ENCODE results near the gene RPTOR. TPM values are rescaled to one million over a fixed set of nuclear protein-coding genes. Genes with fewer than 3 reads are reported as not detected.

RPTOR gene
- total and polyA plus RNA-seq, 2 donors (not counting 1 experiment from before 2014, with no cell fraction given): 6.7 to 22.8 TPM

GRCh38 chr17:80546267-80546666, 1.6 kb downstream of the RPTOR start:
- peak overlapping the region; percentile 94 for H3K4me2 ChIP-seq (ENCODE audit: extremely low read depth, insufficient read depth, low read length)
- peak overlapping the region; percentile 5 to 88 (median 82) for H3K4me3 ChIP-seq (replicated peaks in 1 of 4; ENCODE audit: control extremely low read depth in 1 of 4, insufficient read depth in 1 of 4, low read depth in 3 of 4, low read length in 4 of 4)
- H3K9me3 ChIP-seq (ENCODE audit: control insufficient read depth, insufficient read depth, low read depth, low read length): no peaks in the 10 kb centered on the region
- H3K27ac ChIP-seq (ENCODE audit: insufficient read depth, low read length): no peak overlapping the region
- no peaks in the 10 kb centered on the region for H3K27me3 ChIP-seq (ENCODE audit: control insufficient read depth, insufficient read depth, low read length)
- H3K79me2 ChIP-seq (ENCODE audit: control insufficient read depth, insufficient read depth, low read length): peaks cover 51% of the 10 kb centered on the region
- no peak for DNase-seq (ENCODE audit: low read depth in 2 of 2)
- no peaks in the 10 kb centered on the region for H4K20me1 ChIP-seq (ENCODE audit: control insufficient read depth, extremely low read depth, insufficient read depth, low read length)
- no peaks in the 10 kb centered on the region for H3K36me3 ChIP-seq (ENCODE audit: control insufficient read depth, insufficient read depth, low read length)
- H2AFZ ChIP-seq (ENCODE audit: low read length): no peak overlapping the region
- peaks cover 3% of the 10 kb centered on the region for H3K4me1 ChIP-seq (ENCODE audit: control insufficient read depth, extremely low read depth, insufficient read depth, low read length)
- no peak overlapping the region for H3K9ac ChIP-seq (ENCODE audit: insufficient read depth, low read length)
- TF ChIP-seq EZH2 (IDR thresholded peaks at IDR 0.05; ENCODE audit: low read length, missing control alignments): no peak
- TF ChIP-seq, protein P1, sequence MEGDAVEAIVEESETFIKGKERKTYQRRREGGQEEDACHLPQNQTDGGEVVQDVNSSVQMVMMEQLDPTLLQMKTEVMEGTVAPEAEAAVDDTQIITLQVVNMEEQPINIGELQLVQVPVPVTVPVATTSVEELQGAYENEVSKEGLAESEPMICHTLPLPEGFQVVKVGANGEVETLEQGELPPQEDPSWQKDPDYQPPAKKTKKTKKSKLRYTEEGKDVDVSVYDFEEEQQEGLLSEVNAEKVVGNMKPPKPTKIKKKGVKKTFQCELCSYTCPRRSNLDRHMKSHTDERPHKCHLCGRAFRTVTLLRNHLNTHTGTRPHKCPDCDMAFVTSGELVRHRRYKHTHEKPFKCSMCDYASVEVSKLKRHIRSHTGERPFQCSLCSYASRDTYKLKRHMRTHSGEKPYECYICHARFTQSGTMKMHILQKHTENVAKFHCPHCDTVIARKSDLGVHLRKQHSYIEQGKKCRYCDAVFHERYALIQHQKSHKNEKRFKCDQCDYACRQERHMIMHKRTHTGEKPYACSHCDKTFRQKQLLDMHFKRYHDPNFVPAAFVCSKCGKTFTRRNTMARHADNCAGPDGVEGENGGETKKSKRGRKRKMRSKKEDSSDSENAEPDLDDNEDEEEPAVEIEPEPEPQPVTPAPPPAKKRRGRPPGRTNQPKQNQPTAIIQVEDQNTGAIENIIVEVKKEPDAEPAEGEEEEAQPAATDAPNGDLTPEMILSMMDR (conservative IDR thresholded peaks at IDR 0.05 in 1 of 2, IDR thresholded peaks at IDR 0.05 in 1 of 2; ENCODE audit: low read depth in 1 of 2, low read length in 2 of 2): no peak

GRCh38 chr17:80552523-80552922, 7.9 kb downstream of the RPTOR start:
- H3K27me3 ChIP-seq (ENCODE audit: control insufficient read depth, insufficient read depth, low read length): no peaks in the 10 kb centered on the region
- H3K79me2 ChIP-seq (ENCODE audit: control insufficient read depth, insufficient read depth, low read length): peaks cover 41% of the 10 kb centered on the region
- no peaks in the 10 kb centered on the region for H3K4me1 ChIP-seq (ENCODE audit: control insufficient read depth, extremely low read depth, insufficient read depth, low read length)
- H2AFZ ChIP-seq (ENCODE audit: low read length): no peak overlapping the region
- H3K27ac ChIP-seq (ENCODE audit: insufficient read depth, low read length): no peak overlapping the region
- no peak overlapping the region for H3K4me3 ChIP-seq (replicated peaks in 1 of 4; ENCODE audit: control extremely low read depth in 1 of 4, insufficient read depth in 1 of 4, low read depth in 3 of 4, low read length in 4 of 4)
- H3K36me3 ChIP-seq (ENCODE audit: control insufficient read depth, insufficient read depth, low read length): no peaks in the 10 kb centered on the region
- H3K4me2 ChIP-seq (ENCODE audit: extremely low read depth, insufficient read depth, low read length): no peak overlapping the region
- no peak for DNase-seq (ENCODE audit: low read depth in 2 of 2)
- H3K9me3 ChIP-seq (ENCODE audit: control insufficient read depth, insufficient read depth, low read depth, low read length): no peaks in the 10 kb centered on the region
- H4K20me1 ChIP-seq (ENCODE audit: control insufficient read depth, extremely low read depth, insufficient read depth, low read length): no peaks in the 10 kb centered on the region
- no peak for TF ChIP-seq EZH2 (IDR thresholded peaks at IDR 0.05; ENCODE audit: low read length, missing control alignments)
- TF ChIP-seq, protein P1 (conservative IDR thresholded peaks at IDR 0.05 in 1 of 2, IDR thresholded peaks at IDR 0.05 in 1 of 2; ENCODE audit: low read depth in 1 of 2, low read length in 2 of 2): no peak
- no peak overlapping the region for H3K9ac ChIP-seq (ENCODE audit: insufficient read depth, low read length)

GRCh38 chr17:80555266-80555665, 10.6 kb downstream of the RPTOR start:
- no peak overlapping the region for H3K4me3 ChIP-seq (replicated peaks in 1 of 4; ENCODE audit: control extremely low read depth in 1 of 4, insufficient read depth in 1 of 4, low read depth in 3 of 4, low read length in 4 of 4)
- H3K36me3 ChIP-seq (ENCODE audit: control insufficient read depth, insufficient read depth, low read length): no peaks in the 10 kb centered on the region
- peaks cover 23% of the 10 kb centered on the region for H3K79me2 ChIP-seq (ENCODE audit: control insufficient read depth, insufficient read depth, low read length)
- no peaks in the 10 kb centered on the region for H4K20me1 ChIP-seq (ENCODE audit: control insufficient read depth, extremely low read depth, insufficient read depth, low read length)
- no peak overlapping the region for H3K4me2 ChIP-seq (ENCODE audit: extremely low read depth, insufficient read depth, low read length)
- TF ChIP-seq EZH2 (IDR thresholded peaks at IDR 0.05; ENCODE audit: low read length, missing control alignments): no peak
- DNase-seq (ENCODE audit: low read depth in 2 of 2): no peak
- H3K9me3 ChIP-seq (ENCODE audit: control insufficient read depth, insufficient read depth, low read depth, low read length): no peaks in the 10 kb centered on the region
- no peaks in the 10 kb centered on the region for H3K4me1 ChIP-seq (ENCODE audit: control insufficient read depth, extremely low read depth, insufficient read depth, low read length)
- H3K27ac ChIP-seq (ENCODE audit: insufficient read depth, low read length): no peak overlapping the region
- H2AFZ ChIP-seq (ENCODE audit: low read length): no peak overlapping the region
- no peaks in the 10 kb centered on the region for H3K27me3 ChIP-seq (ENCODE audit: control insufficient read depth, insufficient read depth, low read length)
- H3K9ac ChIP-seq (ENCODE audit: insufficient read depth, low read length): no peak overlapping the region
